ENCODE results near the gene ERBB2.

DNA sequence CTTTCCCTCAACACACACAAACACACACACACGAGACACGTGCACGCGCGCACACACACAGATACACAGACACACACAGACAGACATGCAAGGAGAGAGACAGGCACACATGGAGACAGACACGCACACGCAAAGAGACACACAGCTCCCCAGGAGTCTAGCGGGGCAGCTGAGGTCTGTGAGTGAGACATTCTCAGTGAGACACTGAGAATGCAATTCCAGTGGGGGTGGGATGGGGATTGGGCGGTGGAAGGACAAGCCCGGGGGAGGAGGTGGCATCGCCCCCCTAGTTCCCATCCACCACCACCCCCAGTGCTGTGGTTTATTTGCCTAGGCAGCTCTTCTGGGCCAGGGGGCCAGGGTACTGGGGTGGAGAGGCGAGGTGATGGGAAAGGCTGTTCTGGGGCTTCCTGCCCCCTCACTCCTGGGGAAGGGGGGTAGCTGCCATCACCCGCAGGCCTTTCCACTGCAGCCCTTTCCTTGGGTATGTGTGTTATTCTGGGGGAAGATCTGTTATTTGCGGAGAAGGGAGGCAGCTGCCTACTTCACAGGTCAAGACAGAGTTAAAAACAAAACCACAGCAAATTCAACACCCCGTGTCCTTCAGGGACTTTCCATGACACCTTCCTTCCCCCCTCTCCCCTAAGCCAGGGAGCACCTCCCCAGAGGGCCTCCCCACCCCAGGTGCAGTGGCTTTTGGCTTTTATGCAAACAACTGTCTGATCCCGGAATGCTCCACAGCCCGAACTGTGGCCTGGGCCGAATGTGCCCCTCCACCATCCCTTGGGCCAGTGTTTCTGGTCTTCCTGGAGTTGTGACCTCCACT lies 55.9 kb downstream of the ERBB2 start:
- TF ChIP-seq CTCF (IDR thresholded peaks at IDR 0.05): no peak
- no peak for TF ChIP-seq POLR2A (IDR thresholded peaks at IDR 0.05)
- TF ChIP-seq POLR2AphosphoS5 (IDR thresholded peaks at IDR 0.05): no peak
